ENCODE data around the gene CLCN1.

The CLCN1 gene

GRCh38 chr7:143334244-143334643, 18.3 kb downstream of the CLCN1 start:
- no peak for DNase-seq (ENCODE audit: low read depth)

GRCh38 chr7:143337216-143337615, 21.3 kb downstream of the CLCN1 start:
- DNase-seq (ENCODE audit: low read depth): no peak

- DNase-seq (ENCODE audit: low read depth): no peak
Observed at GRCh38 chr7:143341842-143342241, 25.9 kb downstream of the CLCN1 start.

- no peak for DNase-seq (ENCODE audit: low read depth)
Observed at GRCh38 chr7:143343596-143343995, 27.7 kb downstream of the CLCN1 start.

- DNase-seq (ENCODE audit: low read depth): no peak
Observed at GRCh38 chr7:143345428-143345900, 29.6 kb downstream of the CLCN1 start.

- DNase-seq (ENCODE audit: low read depth): no peak
Observed at GRCh38 chr7:143346018-143346417, 30.1 kb downstream of the CLCN1 start.

- DNase-seq (ENCODE audit: low read depth): no peak
Observed at GRCh38 chr7:143347950-143348349, 32.0 kb downstream of the CLCN1 start.

- no peak for DNase-seq (ENCODE audit: low read depth)
Observed at GRCh38 chr7:143351060-143351459, 35.1 kb downstream of the CLCN1 start.

GRCh38 chr7:143351574-143351973, 35.7 kb downstream of the CLCN1 start:
- no peak for DNase-seq (ENCODE audit: low read depth)

- no peak for DNase-seq (ENCODE audit: low read depth)
Observed at GRCh38 chr7:143352531-143353002, 36.7 kb downstream of the CLCN1 start.

GRCh38 chr7:143354376-143354775, 38.5 kb downstream of the CLCN1 start:
- DNase-seq (ENCODE audit: low read depth): no peak

- no peak for DNase-seq (ENCODE audit: low read depth)
Observed at GRCh38 chr7:143354965-143355364, 39.1 kb downstream of the CLCN1 start.

- DNase-seq (ENCODE audit: low read depth): no peak
Observed at GRCh38 chr7:143355450-143356385, 39.8 kb downstream of the CLCN1 start.

- no peak for DNase-seq (ENCODE audit: low read depth)
Observed at GRCh38 chr7:143356414-143357050, 40.6 kb downstream of the CLCN1 start.

- DNase-seq (ENCODE audit: low read depth): no peak
Observed at GRCh38 chr7:143358626-143359025, 42.7 kb downstream of the CLCN1 start.

GRCh38 chr7:143359771-143360353, 44.0 kb downstream of the CLCN1 start:
- DNase-seq (ENCODE audit: low read depth): no peak

GRCh38 chr7:143360788-143361551, 45.1 kb downstream of the CLCN1 start:
- no peak for DNase-seq (ENCODE audit: low read depth)

- DNase-seq (ENCODE audit: low read depth): no peak
Observed at GRCh38 chr7:143361552-143362130, 45.7 kb downstream of the CLCN1 start.

- no peak for DNase-seq (ENCODE audit: low read depth)
Observed at GRCh38 chr7:143362131-143363015, 46.5 kb downstream of the CLCN1 start, which contains the start of gene FAM131B. FAM131B (minus strand) TSS chr7:143362713; CDS start chr7:143362603, 110 bp downstream.
